HuH-7 (cell line): ENCODE data around the gene PTAR1.

ENCODE experiments used
- DNase-seq: peaks from one replicate; pipeline ENCODE4 v3.0.0; 2011; ENCODE audit warnings: low spot score

PTAR1 gene

GRCh38 chr9:69674112-69674685, 85.6 kb downstream of the PTAR1 start:
- DNase-seq = no peak

GRCh38 chr9:69673311-69673640, 86.5 kb downstream of the PTAR1 start:
- DNase-seq = no peak

DNA sequence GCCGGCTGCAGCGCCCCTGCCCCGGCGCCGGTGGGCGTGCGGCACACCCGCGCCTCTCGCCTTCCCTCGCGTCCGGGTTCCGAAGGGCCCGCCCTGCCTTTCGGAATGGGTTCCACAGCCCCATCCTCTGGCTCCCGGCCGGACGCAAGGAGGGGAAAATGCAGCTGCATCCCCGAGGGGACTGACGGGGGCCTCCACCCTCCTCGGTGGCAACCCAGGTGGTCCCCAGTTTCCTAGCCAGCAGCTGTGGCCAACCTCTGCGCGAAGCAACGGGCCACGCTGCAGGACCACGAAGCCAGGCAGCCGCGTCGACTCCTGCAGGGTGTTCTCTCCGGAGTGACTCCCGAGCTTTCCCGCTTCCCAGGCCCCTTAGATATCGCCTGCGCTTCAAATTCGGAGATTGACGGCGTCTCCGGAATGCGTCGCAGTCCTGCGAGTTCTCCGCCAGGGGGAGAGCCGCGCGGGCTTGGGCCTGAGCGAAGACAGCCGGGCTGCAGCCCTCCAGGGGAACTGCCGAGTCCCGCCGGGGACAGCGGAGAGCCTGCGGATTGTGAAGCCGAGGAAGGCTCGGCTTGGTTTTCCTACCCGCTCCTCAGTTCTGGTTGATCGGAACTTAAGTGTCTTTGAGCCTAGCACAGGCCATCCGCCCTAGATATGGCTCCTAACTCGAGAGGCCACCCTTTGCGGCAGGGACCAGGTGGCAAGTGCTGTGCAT, 87.1 kb downstream of the PTAR1 start:
- peak; percentile 85 for DNase-seq

DNA sequence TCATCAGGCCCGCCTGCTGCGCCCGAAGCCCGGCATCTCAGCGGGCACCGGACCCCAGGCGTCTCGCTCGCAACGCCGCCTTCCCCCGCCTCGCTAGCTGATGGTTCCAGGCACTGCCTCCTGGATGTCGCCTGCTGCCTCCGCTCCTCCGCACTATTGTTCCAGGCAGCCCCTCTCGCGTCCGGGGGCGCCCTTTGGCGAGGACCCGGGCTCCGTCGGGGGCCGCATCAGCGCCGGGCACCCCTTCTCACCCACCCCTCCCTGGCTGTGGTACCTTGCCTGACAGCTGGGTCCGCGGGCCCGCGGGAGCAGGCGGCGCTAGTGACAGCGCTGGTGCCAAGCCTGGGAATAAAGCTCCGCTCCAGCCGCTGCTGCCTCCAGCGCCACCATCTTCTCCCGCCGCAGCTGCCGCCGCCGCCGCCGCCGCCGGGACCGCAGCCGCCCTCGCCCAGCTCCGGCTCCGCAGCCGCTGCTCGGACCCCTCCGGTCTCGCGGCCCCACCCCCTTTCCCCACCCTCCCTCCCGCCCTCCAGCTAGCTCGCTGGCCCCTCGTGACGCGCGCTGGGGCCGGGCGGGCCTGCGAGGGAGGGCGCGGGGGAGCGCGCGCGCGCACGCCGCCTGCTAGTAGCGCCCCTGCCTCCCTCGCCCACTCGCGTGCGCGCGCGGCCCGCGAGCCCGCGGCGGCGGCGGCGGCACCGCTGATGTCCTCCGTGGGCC, 87.8 kb downstream of the PTAR1 start, which contains the start of gene APBA1:
TSS of gene APBA1 (minus strand) at position 493 of the 717 bp plus-strand sequence.
- peak; percentile 52 for DNase-seq

- no peak for DNase-seq
Observed at GRCh38 chr9:69671311-69671878, 88.4 kb downstream of the PTAR1 start.

DNA sequence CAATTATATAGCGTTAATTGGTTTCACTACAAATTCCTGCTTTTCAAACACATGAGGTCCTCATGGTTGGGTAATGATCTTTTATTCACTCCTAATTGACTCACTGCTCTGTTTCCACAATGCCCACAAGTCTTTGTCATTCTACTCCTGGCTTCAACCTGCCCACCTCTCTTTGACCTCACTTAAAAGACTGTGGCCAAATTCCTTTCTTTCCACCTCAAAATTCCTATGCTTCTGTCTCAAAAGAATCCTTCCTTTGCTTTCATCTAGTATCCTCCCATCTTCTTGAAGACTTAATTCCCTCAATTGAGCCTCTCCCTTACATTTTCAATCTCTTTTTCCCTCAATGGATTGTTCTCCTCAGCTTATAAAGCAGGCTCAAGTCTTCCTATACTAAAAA, 92.5 kb downstream of the PTAR1 start:
- no peak for DNase-seq

GRCh38 chr9:69660304-69660703, 99.5 kb downstream of the PTAR1 start:
- DNase-seq = no peak
